Loucy (cell line): ENCODE results near the gene APBB2.

ENCODE experiments used
- EZH2phosphoT487 ChIP-seq: fragments of 200-600 bp; IDR thresholded peaks from 2 replicates; pipeline ENCODE4 v1.6.1; 2018; ENCODE audit warnings: antibody characterized with exemption, mild to moderate bottlenecking, moderate library complexity, borderline replicate concordance
- TF ChIP-seq, protein P1 (sequence below): fragments of 200-600 bp; sonication (generic); conservative IDR thresholded peaks from 2 replicates; pipeline ENCODE4 v1.5.1; 2014; ENCODE audit warnings: mild to moderate bottlenecking, antibody characterized with exemption, low read length

DNA sequence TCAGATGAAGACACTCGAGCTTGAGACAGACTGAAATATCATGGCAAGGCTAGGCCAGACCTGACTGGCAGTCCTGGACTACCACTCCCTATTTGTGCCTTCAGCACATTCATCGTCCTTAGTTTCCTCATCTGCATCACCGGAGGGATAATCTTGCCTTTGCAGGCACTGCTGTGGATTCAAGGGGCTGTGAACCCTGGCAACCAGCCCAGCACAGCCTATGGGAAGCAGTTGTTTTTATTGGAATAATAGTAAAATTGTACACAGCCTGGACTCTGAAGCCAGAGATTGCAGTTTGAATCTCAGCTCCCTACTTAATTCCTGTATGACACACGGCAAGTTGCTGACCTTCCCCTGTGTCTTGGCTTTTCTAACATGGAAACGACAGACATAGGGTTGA lies 303.6 kb downstream of the APBB2 start:
- TF ChIP-seq, protein P1, sequence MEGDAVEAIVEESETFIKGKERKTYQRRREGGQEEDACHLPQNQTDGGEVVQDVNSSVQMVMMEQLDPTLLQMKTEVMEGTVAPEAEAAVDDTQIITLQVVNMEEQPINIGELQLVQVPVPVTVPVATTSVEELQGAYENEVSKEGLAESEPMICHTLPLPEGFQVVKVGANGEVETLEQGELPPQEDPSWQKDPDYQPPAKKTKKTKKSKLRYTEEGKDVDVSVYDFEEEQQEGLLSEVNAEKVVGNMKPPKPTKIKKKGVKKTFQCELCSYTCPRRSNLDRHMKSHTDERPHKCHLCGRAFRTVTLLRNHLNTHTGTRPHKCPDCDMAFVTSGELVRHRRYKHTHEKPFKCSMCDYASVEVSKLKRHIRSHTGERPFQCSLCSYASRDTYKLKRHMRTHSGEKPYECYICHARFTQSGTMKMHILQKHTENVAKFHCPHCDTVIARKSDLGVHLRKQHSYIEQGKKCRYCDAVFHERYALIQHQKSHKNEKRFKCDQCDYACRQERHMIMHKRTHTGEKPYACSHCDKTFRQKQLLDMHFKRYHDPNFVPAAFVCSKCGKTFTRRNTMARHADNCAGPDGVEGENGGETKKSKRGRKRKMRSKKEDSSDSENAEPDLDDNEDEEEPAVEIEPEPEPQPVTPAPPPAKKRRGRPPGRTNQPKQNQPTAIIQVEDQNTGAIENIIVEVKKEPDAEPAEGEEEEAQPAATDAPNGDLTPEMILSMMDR: no peak
- TF ChIP-seq EZH2phosphoT487: no peak
